PC-3 (cell line): ENCODE data around the gene PLK4. TPM values are rescaled to one million over a fixed set of nuclear protein-coding genes. Genes with fewer than 3 reads are reported as not detected.

Experiments used
- ATAC-seq: fragments of 200-7000 bp; cut with Tn5 transposase; 2 replicates; pipeline ENCODE4 v1.9.1; 2020; ENCODE audit warnings: mild to moderate bottlenecking, moderate library complexity
- BruUV-seq: library from RNA; stranded (reverse); fragments of 400-500 nt; replicated peaks from 2 replicates; lab custom pipeline; 2021; lab: Mats Ljungman, UMichigan
- CTCF ChIA-PET: fragments of 300-600 bp; sonication (Branson Sonifier 250); formaldehyde crosslinking; loops from one replicate; lab custom pipeline; 2022; ENCODE audit warnings: antibody characterized with exemption; lab: Charles Lee
- POLR2A ChIA-PET: fragments of 300-600 bp; sonication (Branson Sonifier 250); formaldehyde crosslinking; loops from one replicate; lab custom pipeline; 2022; ENCODE audit warnings: antibody characterized with exemption; ENCODE audit not compliant: unreplicated experiment; lab: Charles Lee
- DNase-seq: peaks from one replicate; pipeline ENCODE4 v3.0.0-alpha.2; 2015
- H2AFZ ChIP-seq: fragments of 300-600 bp; sonication (generic); 2 replicates; pipeline ENCODE4 v1.6.0; 2016; ENCODE audit warnings: antibody characterized with exemption, low read length
- H3F3A ChIP-seq: fragments of 300-600 bp; sonication (generic); one replicate; pipeline ENCODE4 v1.6.0; 2017; ENCODE audit warnings: antibody characterized with exemption, low read length, control low read depth, mild to moderate bottlenecking; ENCODE audit not compliant: unreplicated experiment
- H3K27ac ChIP-seq: fragments of 300-600 bp; sonication (generic); 2 replicates; pipeline ENCODE4 v1.5.1; 2016; ENCODE audit warnings: mild to moderate bottlenecking, low read length
- H3K27me3 ChIP-seq: fragments of 300-600 bp; sonication (generic); 2 replicates; pipeline ENCODE4 v1.6.1; 2016; ENCODE audit warnings: low read length, mixed read lengths
- H3K36me3 ChIP-seq: fragments of 300-600 bp; sonication (generic); 2 replicates; pipeline ENCODE4 v1.6.1; 2016; ENCODE audit warnings: low read depth, mixed run types, low read length, mixed read lengths
- H3K4me1 ChIP-seq: fragments of 300-600 bp; sonication (generic); 2 replicates; pipeline ENCODE4 v1.5.1; 2016; ENCODE audit warnings: low read length; ENCODE audit not compliant: insufficient read depth
- H3K4me2 ChIP-seq: fragments of 300-600 bp; sonication (generic); 2 replicates; pipeline ENCODE4 v1.6.0; 2016; ENCODE audit warnings: low read length
- H3K4me3 ChIP-seq: fragments of 300-600 bp; sonication (generic); 2 replicates; pipeline ENCODE4 v1.5.1; 2016; ENCODE audit warnings: mild to moderate bottlenecking, low read length, mixed read lengths
- H3K79me2 ChIP-seq: fragments of 300-600 bp; sonication (generic); 2 replicates; pipeline ENCODE4 v1.6.1; 2017; ENCODE audit warnings: low read length, mixed read lengths
- H3K9ac ChIP-seq: fragments of 300-600 bp; sonication (generic); 2 replicates; pipeline ENCODE4 v1.6.0; 2016; ENCODE audit warnings: mild to moderate bottlenecking, low read length
- H3K9me2 ChIP-seq: fragments of 300-600 bp; sonication (generic); replicated peaks from 2 replicates; pipeline ENCODE4 v1.6.1; 2016; ENCODE audit warnings: mixed run types, low read length, mixed read lengths
- H3K9me3 ChIP-seq: fragments of 300-600 bp; sonication (generic); 2 replicates; pipeline ENCODE4 v1.6.1; 2016; ENCODE audit warnings: low read length, mixed read lengths
- H4K20me1 ChIP-seq: fragments of 300-600 bp; sonication (generic); 2 replicates; pipeline ENCODE4 v1.6.1; 2016; ENCODE audit warnings: low read length, mixed read lengths
- CTCF ChIP-seq: fragments of 300-600 bp; sonication (generic); conservative IDR thresholded peaks from 2 replicates; pipeline ENCODE4 v1.5.1; 2017; ENCODE audit warnings: antibody characterized with exemption, low read depth, mild to moderate bottlenecking, low read length
- EZH2 ChIP-seq: fragments of 300-600 bp; sonication (generic); IDR thresholded peaks from one replicate; pipeline ENCODE4 v1.6.1; 2017; ENCODE audit warnings: antibody characterized with exemption, mild to moderate bottlenecking, low read length; ENCODE audit not compliant: unreplicated experiment
- EZH2phosphoT487 ChIP-seq: fragments of 300-600 bp; sonication (generic); IDR thresholded peaks from 2 replicates; pipeline ENCODE4 v1.6.1; 2018; ENCODE audit warnings: mild to moderate bottlenecking, antibody characterized with exemption, low read length, borderline replicate concordance
- intact Hi-C: fragments of 100-400 bp; cut with micrococcal nuclease; formaldehyde crosslinking; loops from 2 replicates; pipeline ENCODE4 v1.9.0; 2023
- total RNA-seq: library from RNA; depleted of rRNA; stranded (reverse); fragments of >200 nt; gene quantifications from 2 replicates; pipeline ENCODE4 v1.2.3, GENCODE V29; 2014

PLK4 gene
- total RNA-seq, 1 experiment from 2014 or later = 54.5 TPM

- Histone ChIP-seq H3K9me2 (no peaks in the 10 kb centered on the region), H3K79me2 (no peaks in the 10 kb centered on the region), H3K4me3 (no peak overlapping the region), H3K9me3 (no peaks in the 10 kb centered on the region), H2AFZ (no peak overlapping the region), H3K27me3 (no peaks in the 10 kb centered on the region), H3F3A (no peaks in the 10 kb centered on the region), H3K4me1 (no peaks in the 10 kb centered on the region), H3K27ac (no peak overlapping the region), H3K36me3 (no peaks in the 10 kb centered on the region), H4K20me1 (no peaks in the 10 kb centered on the region), H3K9ac (no peak overlapping the region), H3K4me2 (no peak overlapping the region)
- ChIA-PET POLR2A (no interaction called here), CTCF (no interaction called here)
- TF ChIP-seq CTCF = no peak
- no peak for TF ChIP-seq EZH2phosphoT487
- TF ChIP-seq EZH2 = no peak
- BruUV-seq = no TSS peak
- intact Hi-C loops = no loop called here
- ATAC-seq (no peak), DNase-seq (no peak)
These were observed 24.3 kb downstream of the PLK4 start for GRCh38 chr4:127905029-127905428.

- Histone ChIP-seq H3F3A (no peaks in the 10 kb centered on the region), H3K4me3 (no peak overlapping the region), H3K4me2 (no peak overlapping the region), H3K9me3 (no peaks in the 10 kb centered on the region), H3K79me2 (no peaks in the 10 kb centered on the region), H3K36me3 (no peaks in the 10 kb centered on the region), H3K9ac (no peak overlapping the region), H2AFZ (no peak overlapping the region), H4K20me1 (no peaks in the 10 kb centered on the region), H3K4me1 (no peaks in the 10 kb centered on the region; the same call in 1 of the 2 replicates), H3K27ac (no peak overlapping the region), H3K27me3 (no peaks in the 10 kb centered on the region), H3K9me2 (no peaks in the 10 kb centered on the region)
- POLR2A ChIA-PET = no interaction called here
- TF ChIP-seq EZH2 (no peak), EZH2phosphoT487 (no peak), CTCF (no peak)
- CTCF ChIA-PET = no interaction called here
- intact Hi-C loops = no loop called here
- DNase-seq (no peak), ATAC-seq (no peak)
- BruUV-seq = no TSS peak
These were observed 35.8 kb downstream of the PLK4 start for GRCh38 chr4:127916512-127916911.

GRCh38 chr4:127917151-127917550 lies 36.5 kb downstream of the PLK4 start:
- Histone ChIP-seq H3K79me2 (no peaks in the 10 kb centered on the region), H3K4me3 (no peak overlapping the region), H4K20me1 (no peaks in the 10 kb centered on the region), H2AFZ (no peak overlapping the region), H3K36me3 (no peaks in the 10 kb centered on the region), H3K9me3 (no peaks in the 10 kb centered on the region), H3K27me3 (no peaks in the 10 kb centered on the region), H3F3A (no peaks in the 10 kb centered on the region), H3K9ac (no peak overlapping the region), H3K27ac (no peak overlapping the region), H3K9me2 (no peaks in the 10 kb centered on the region), H3K4me1 (no peaks in the 10 kb centered on the region), H3K4me2 (no peak overlapping the region)
- TF ChIP-seq CTCF (no peak), EZH2 (no peak), EZH2phosphoT487 (no peak)
- BruUV-seq = no TSS peak
- CTCF ChIA-PET = no interaction called here
- no peak for ATAC-seq
- POLR2A ChIA-PET = no interaction called here
- intact Hi-C loops = no loop called here
- no peak for DNase-seq
